ENCODE measurements around the gene RGS18. TPM values are rescaled to one million over a fixed set of nuclear protein-coding genes. Genes with fewer than 3 reads are reported as not detected.
"Not testable (repeated sequence)": the region's sequence is repeated elsewhere in the genome, so short reads cannot be mapped to it uniquely, and the experiment has no call there.

Gene RGS18
- total RNA-seq, 2 experiments from 2014 or later: 0.28 to 0.62 TPM

DNA sequence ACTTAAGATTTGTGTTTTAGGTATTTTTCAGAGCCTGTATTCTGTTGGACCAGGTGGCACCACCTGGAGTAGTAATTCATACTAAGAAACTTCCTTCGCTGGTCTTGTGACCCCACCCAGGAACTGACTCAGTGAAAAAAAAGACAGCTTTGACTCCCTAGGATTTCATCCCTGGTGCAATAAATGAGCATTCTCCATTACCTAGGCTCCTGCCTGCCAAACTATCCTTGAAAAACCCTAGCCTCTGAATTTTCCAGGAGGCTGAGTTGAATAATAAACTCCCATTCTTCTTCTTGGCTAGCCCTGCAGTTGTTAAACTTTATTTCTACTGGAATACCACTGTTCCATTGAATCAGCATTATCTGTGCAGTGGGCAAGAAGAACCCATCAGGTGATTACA, 10.6 kb upstream of the RGS18 start:
- POLR2A ChIA-PET: no interaction called here
- no peaks in the 10 kb centered on the region for H3K9me3 Mint-ChIP-seq
- H3K4me3 Mint-ChIP-seq: no peak overlapping the region
- H3K4me1 Mint-ChIP-seq: no peaks in the 10 kb centered on the region
- DNase-seq (no peak), ATAC-seq (ENCODE audit: low read depth) (no peak)
- H3K27me3 Mint-ChIP-seq: peaks cover 1% of the 10 kb centered on the region
- no peaks in the 10 kb centered on the region for H3K36me3 Mint-ChIP-seq
- no peak overlapping the region for H3K27ac Mint-ChIP-seq

DNA sequence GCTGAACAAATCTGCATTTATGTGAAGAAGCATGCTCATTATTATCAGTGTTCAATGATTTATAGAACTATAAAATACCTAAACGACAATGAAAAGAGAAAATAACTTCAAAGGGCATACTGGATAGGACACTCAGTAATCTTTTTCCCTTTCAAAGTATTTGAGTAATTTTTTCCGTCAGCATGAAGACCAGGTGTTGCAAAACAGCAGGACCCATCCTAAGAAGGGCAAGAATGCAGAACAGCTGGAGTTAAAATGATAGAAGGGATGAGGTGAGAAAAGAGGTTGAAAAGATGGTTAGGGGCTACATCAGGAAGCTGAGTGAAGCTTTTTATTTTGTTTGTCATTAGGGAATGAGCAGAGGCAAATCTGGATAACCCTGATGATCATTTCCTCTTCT, 7.1 kb upstream of the RGS18 start:
- no peaks in the 10 kb centered on the region for H3K27me3 Mint-ChIP-seq
- H3K27ac Mint-ChIP-seq: no peak overlapping the region
- no peak overlapping the region for H3K4me3 Mint-ChIP-seq
- H3K36me3 Mint-ChIP-seq: no peaks in the 10 kb centered on the region
- POLR2A ChIA-PET: no interaction called here
- H3K4me1 Mint-ChIP-seq: no peaks in the 10 kb centered on the region
- no peaks in the 10 kb centered on the region for H3K9me3 Mint-ChIP-seq
- DNase-seq (no peak), ATAC-seq (ENCODE audit: low read depth) (no peak)

DNA sequence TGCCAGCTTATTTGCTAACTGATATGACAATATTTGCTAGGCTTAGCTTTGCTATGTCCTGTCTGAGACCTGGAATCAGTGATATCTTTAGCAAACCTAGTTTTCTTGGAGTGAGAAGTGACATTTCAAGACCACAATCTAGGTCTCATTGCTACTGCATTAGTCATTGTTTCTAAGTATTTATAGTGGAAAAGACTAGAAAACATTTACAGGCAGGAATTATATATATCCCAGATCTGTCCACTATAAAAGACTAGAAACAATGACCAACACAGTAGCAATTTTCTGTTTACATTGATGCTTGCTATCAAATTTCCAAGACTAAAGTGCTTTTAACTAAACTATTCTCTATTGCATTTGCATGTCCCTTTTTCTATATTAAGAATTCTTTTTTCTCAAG, 5.0 kb upstream of the RGS18 start:
- no peaks in the 10 kb centered on the region for H3K27me3 Mint-ChIP-seq
- POLR2A ChIA-PET: no interaction called here
- no peak overlapping the region for H3K4me3 Mint-ChIP-seq

DNA sequence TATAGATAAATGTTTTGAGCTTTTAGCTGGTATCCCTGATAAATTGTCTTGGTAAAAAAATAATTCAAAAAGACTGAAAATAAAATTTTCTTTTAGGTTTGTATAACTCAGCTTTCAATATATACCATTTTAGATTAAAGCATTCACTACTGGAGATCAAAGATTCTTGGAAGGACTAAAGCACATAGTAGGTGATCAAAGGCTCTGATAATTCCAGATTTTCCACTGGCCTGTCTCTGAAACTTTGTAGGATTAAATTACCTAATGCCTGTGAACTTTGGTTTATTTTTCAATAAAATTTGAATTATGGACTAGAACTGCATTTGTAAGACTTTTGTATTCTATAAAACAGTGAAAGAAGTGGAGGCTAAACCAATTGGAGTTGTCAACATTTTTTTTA, 1.2 kb upstream of the RGS18 start:
- Mint-ChIP-seq H3K9me3 (no peaks in the 10 kb centered on the region), H3K4me3 (no peak overlapping the region), H3K4me1 (no peaks in the 10 kb centered on the region), H3K27me3 (peaks cover 3% of the 10 kb centered on the region), H3K27ac (no peak overlapping the region), H3K36me3 (no peaks in the 10 kb centered on the region)
- POLR2A ChIA-PET: no interaction called here
- ATAC-seq (ENCODE audit: low read depth) (no peak), DNase-seq (no peak)

More for the DNA sequence above, 5.0 kb upstream of the RGS18 start:
- ATAC-seq (ENCODE audit: low read depth) (no peak), DNase-seq (no peak)
- Mint-ChIP-seq H3K27ac (no peak overlapping the region), H3K4me1 (no peaks in the 10 kb centered on the region), H3K36me3 (no peaks in the 10 kb centered on the region), H3K9me3 (no peaks in the 10 kb centered on the region)

DNA sequence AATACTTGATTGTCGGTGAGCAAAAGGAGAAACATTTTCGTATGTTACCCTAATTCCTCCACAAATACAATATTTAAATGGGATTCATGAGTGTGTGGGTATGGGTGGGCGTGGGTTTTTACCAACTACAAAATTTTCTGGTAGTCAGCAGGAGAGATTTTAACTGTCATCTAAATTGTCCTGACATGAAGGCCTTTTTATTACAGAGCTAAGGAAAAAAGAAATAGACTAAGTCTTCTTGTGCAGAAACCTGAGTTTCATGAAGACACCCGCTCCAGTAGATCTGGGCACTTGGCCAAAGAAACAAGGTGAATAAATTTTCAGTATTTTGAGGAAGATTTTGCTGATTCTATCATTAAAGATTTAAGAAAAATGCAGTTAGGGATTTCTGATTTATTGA, 752 bp downstream of the RGS18 start:
- ATAC-seq (ENCODE audit: low read depth) (no peak), DNase-seq (no peak)
- H3K27ac Mint-ChIP-seq: no peak overlapping the region
- no peaks in the 10 kb centered on the region for H3K4me1 Mint-ChIP-seq
- POLR2A ChIA-PET: no interaction called here
- H3K27me3 Mint-ChIP-seq: peaks cover 3% of the 10 kb centered on the region
- H3K9me3 Mint-ChIP-seq: no peaks in the 10 kb centered on the region
- H3K36me3 Mint-ChIP-seq: no peaks in the 10 kb centered on the region
- no peak overlapping the region for H3K4me3 Mint-ChIP-seq

DNA sequence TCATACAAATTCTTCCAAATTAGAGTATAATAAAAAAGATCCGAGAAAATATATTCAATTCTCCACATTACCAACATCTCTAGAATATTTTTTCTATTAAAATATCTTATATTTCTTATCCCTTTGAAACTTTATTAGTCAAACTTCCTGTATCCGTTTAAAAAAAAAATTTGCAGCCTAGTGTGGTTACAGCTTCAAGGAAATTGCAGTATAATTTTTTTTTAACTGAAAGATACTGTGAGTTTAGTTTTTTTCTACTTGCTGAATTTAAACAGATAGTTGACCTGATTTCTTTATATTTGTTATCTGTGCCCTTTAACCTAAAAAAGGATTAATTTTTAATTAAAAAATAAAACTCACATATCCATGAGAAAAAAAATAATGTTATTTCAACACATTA, 1.5 kb downstream of the RGS18 start:
- no peak overlapping the region for H3K27ac Mint-ChIP-seq
- POLR2A ChIA-PET: no interaction called here
- no peaks in the 10 kb centered on the region for H3K4me1 Mint-ChIP-seq
- H3K4me3 Mint-ChIP-seq: no peak overlapping the region
- ATAC-seq (ENCODE audit: low read depth) (no peak), DNase-seq (no peak)
- H3K9me3 Mint-ChIP-seq: peaks cover 1% of the 10 kb centered on the region
- H3K27me3 Mint-ChIP-seq: peaks cover 3% of the 10 kb centered on the region
- H3K36me3 Mint-ChIP-seq: no peaks in the 10 kb centered on the region

DNA sequence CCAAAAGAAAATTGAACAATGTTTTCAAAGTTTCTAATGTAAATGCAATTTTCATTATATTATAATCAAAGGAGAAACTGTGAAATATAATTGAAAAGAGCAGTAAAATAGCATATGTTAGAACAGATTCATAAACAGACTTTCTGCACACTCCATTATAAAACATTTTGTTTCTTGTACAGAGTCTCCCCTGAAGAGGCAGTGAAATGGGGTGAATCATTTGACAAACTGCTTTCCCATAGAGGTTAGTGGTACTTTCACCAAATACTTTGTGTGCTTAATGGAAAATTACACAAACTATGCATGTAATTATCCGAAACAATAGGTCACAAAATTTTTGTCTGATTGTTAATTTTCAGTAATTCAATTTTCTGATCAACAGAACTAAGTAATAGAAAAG, 1.9 kb downstream of the RGS18 start:
- ATAC-seq (ENCODE audit: low read depth) (no peak), DNase-seq (no peak)
- no peaks in the 10 kb centered on the region for H3K36me3 Mint-ChIP-seq
- H3K27ac Mint-ChIP-seq: no peak overlapping the region
- H3K9me3 Mint-ChIP-seq: peaks cover 2% of the 10 kb centered on the region
- peaks cover 3% of the 10 kb centered on the region for H3K27me3 Mint-ChIP-seq
- POLR2A ChIA-PET: no interaction called here
- no peaks in the 10 kb centered on the region for H3K4me1 Mint-ChIP-seq
- H3K4me3 Mint-ChIP-seq: no peak overlapping the region

DNA sequence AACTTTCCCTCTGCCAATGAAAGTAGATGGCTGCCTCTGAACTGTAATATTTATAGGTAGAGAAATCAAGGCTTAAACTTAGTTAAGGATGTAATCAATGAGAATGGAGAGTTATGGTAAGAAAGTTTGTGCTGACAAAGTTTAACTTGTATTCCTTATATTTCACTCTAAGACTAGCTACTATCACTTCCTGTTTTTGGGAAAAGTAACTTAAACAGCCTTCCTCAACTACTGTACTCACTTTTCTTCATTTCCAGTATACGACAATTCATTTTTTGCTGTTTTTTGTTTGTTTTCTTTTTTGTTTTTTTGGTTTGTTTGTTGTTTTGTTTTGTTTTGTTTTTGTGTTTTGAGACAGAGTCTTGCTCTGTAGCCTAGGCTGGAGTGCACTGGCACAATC, 3.7 kb downstream of the RGS18 start:
- Mint-ChIP-seq H3K36me3 (no peaks in the 10 kb centered on the region), H3K9me3 (peaks cover 5% of the 10 kb centered on the region), H3K4me3 (no peak overlapping the region), H3K4me1 (no peaks in the 10 kb centered on the region), H3K27ac (no peak overlapping the region), H3K27me3 (peaks cover 3% of the 10 kb centered on the region)
- DNase-seq: no peak
- POLR2A ChIA-PET: no interaction called here
- no peak for ATAC-seq (ENCODE audit: low read depth)

DNA sequence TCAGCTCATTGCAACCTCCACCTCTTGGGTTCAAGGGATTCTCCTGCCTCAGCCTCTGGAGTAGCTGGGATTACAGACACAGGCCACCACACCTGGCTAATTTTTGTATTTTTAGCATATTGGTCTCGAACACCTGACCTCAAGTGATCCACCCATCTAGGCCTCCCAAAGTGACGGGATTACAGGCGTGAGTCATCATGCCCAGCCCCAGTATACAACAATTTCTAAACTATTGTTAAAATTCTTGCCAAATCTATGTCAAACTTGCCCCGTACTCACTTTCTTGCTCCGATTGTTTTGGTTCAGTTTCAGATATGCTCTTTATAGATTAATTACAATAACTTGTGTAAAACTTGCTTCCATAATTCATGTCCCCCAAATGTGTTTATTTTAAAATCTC, 4.1 kb downstream of the RGS18 start:
- POLR2A ChIA-PET: no interaction called here
- Mint-ChIP-seq H3K4me1 (no peaks in the 10 kb centered on the region), H3K9me3 (peaks cover 5% of the 10 kb centered on the region), H3K27ac (no peak overlapping the region), H3K36me3 (no peaks in the 10 kb centered on the region), H3K27me3 (peaks cover 3% of the 10 kb centered on the region), H3K4me3 (no peak overlapping the region)
- ATAC-seq (ENCODE audit: low read depth) (no peak), DNase-seq (no peak)

DNA sequence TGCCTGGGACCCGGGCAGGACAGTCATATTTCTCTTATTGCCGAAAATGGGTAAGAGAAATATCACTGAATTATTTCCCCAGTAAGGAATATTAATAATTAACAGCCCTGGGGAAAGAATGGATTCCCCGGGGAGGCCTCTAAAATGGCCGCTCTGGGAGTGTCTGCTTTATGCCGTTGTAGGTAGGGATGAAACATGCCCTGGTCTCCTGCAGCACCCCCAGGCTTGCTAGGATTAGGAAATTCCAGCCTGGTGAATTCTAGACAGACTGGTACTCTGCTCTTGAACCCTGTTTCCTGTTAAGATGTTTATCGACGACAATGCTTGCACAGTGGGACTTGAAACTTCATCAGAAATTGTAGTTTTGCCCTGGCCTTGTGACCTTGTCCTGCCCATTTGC, 6.7 kb downstream of the RGS18 start:
- H3K36me3 Mint-ChIP-seq: not testable (repeated sequence)

DNA sequence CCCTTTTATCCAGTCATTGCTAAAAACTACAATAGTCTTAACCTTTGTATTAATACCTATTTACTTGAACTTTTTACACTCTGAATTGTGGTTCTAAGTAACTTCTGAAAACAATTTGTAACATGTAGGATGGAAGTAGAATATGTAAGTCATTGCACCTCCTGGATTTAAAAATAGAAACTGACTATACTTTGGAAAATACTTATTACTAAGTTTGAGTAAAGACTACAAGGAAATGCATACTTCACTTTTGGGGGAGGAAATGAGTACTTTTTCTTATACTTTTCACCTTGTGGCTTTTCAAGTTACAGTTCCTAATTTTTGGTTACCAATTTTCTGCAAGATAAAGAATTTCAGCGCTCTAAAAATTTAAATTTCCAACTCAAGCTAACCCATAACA, 8.7 kb downstream of the RGS18 start:
- H3K9me3 Mint-ChIP-seq: peaks cover 5% of the 10 kb centered on the region
- H3K27ac Mint-ChIP-seq: no peak overlapping the region

More for the DNA sequence above, 6.7 kb downstream of the RGS18 start:
- H3K9me3 Mint-ChIP-seq; DNase-seq; H3K4me1 Mint-ChIP-seq; POLR2A ChIA-PET; H3K27ac Mint-ChIP-seq; ATAC-seq (ENCODE audit: low read depth); H3K27me3 Mint-ChIP-seq; H3K4me3 Mint-ChIP-seq: not testable (repeated sequence)

DNA sequence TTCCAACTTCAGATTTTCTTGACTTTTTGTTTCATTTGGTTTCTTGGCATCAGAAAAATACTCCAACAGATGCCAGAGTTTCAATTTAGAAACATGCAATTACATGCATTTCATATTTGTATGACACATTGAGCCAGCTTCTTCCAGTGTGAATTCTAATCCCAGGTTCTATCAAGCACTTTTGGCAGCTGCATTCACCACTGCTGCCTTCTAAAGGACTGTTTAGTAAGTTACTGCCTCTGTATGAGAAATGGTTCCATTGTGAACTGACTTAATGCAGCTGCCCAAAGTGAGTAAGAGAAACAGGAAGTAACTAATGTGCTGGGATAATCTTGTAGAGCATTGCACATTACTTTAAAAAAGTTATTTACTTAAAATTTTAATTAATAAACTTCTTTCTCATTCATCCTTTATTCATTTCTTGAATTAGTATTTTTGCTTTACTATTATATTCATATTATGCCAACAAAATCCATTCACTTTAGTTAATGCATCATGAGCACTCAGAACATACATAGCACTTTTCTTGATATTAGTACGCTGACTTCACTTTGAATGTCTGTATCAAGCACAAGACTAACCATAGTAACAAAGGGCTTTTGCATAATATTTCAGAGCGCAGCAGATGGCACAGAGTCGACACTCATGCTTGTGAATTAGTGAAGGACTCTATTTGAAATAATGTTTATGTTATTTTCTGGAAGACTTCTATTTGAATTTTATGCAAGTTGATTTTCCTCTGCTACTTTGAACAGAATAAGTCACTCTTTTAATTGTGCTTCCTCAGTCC, 9.8 kb downstream of the RGS18 start:
- ATAC-seq (ENCODE audit: low read depth) (no peak), DNase-seq (no peak)
- H3K36me3 Mint-ChIP-seq: no peaks in the 10 kb centered on the region
- H3K9me3 Mint-ChIP-seq: peaks cover 5% of the 10 kb centered on the region
- H3K4me1 Mint-ChIP-seq: no peaks in the 10 kb centered on the region
- H3K27ac Mint-ChIP-seq: no peak overlapping the region
- H3K4me3 Mint-ChIP-seq: no peak overlapping the region
- POLR2A ChIA-PET: no interaction called here
- H3K27me3 Mint-ChIP-seq: no peaks in the 10 kb centered on the region

More for the DNA sequence above, 8.7 kb downstream of the RGS18 start:
- Mint-ChIP-seq H3K27me3 (no peaks in the 10 kb centered on the region), H3K4me3 (no peak overlapping the region), H3K36me3 (no peaks in the 10 kb centered on the region), H3K4me1 (no peaks in the 10 kb centered on the region)
- DNase-seq (no peak), ATAC-seq (ENCODE audit: low read depth) (no peak)
- POLR2A ChIA-PET: no interaction called here

DNA sequence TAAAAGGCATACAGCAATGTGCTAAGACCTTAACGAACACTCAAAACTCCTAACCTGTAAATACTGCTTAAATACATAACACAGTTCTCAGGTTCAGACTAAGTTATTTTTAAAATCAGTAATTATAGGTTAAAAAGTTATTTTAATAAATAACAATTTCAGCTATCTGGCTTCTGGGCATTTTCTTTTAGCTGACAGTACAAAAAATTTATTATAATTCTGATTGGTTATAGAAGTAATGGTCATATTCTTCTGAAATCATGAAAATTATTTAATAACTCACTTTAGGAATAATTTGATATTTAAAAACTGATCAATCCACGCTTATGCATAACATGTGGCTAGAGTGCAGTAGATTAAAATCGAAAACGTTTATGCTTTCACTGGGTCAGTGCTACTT, 10.7 kb downstream of the RGS18 start:
- Mint-ChIP-seq H3K36me3 (no peaks in the 10 kb centered on the region), H3K4me3 (no peak overlapping the region), H3K27me3 (no peaks in the 10 kb centered on the region), H3K4me1 (no peaks in the 10 kb centered on the region), H3K9me3 (peaks cover 5% of the 10 kb centered on the region), H3K27ac (no peak overlapping the region)
- ATAC-seq (ENCODE audit: low read depth) (no peak), DNase-seq (no peak)
- POLR2A ChIA-PET: no interaction called here

DNA sequence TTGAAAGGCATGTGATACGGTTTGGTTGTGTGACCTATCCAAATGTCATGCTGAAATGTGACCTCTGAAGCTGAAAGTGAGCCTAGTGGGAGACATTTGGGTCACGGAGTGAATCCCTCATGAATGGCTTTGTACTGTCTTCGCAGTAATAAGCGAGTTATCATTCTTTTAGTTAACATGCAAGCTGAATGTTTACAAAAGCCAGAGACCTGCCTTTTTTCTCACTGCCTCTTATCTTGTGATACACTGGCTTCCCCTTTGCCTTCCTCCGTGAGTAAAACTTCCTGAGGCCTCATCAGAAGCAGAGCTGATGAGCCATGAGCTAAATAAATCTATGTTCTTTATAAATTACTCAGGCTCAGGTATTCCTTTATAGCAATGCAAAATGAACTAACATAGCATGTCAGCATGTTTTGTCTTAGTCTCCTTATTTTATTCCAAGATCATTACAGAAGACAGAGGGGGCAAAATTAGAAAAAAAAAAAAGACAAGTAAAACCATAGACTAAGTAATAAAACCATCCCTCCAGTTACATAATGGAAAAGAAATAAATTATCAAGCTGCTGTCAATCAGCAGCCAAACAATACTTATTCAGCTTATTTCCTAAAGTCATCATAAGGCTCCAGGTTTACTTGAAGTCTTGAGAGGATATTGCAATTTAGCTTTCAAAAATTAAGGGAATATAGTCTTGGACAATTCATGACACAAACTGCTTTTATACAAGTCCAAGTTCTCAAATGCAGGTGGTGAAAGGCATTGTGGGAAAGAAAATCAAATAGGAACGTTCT, 12.1 kb downstream of the RGS18 start:
- Mint-ChIP-seq H3K36me3 (no peaks in the 10 kb centered on the region), H3K4me3 (no peak overlapping the region), H3K4me1 (no peaks in the 10 kb centered on the region), H3K27ac (no peak overlapping the region), H3K27me3 (no peaks in the 10 kb centered on the region), H3K9me3 (peaks cover under 1% of the 10 kb centered on the region)
- POLR2A ChIA-PET: no interaction called here
- no peak for DNase-seq
- no peak for ATAC-seq (ENCODE audit: low read depth)

Measured in activated naive CD8-positive, alpha-beta T cell treated with anti-CD3 and anti-CD28 coated beads, Interleukin-2, amount 10 ng/mL, durations not matched to agents 7 days and 5 days (primary cell).